DOHH2 (cell line): ENCODE data around the gene BARX1.

Experiments used
- EZH2phosphoT487 ChIP-seq: fragments of 200-600 bp; sonication (generic); IDR thresholded peaks from 2 replicates; pipeline ENCODE4 v1.6.1; 2017; ENCODE audit warnings: borderline replicate concordance, mild to moderate bottlenecking, antibody characterized with exemption, low read length, moderate library complexity, mixed read lengths
- TF ChIP-seq, protein P1 (sequence below): fragments of 200-600 bp; sonication (generic); IDR thresholded peaks from one replicate; pipeline ENCODE4 v1.5.1; 2014; ENCODE audit warnings: antibody characterized with exemption, mild to moderate bottlenecking, low read depth, low read length; ENCODE audit not compliant: poor library complexity, severe bottlenecking

DNA sequence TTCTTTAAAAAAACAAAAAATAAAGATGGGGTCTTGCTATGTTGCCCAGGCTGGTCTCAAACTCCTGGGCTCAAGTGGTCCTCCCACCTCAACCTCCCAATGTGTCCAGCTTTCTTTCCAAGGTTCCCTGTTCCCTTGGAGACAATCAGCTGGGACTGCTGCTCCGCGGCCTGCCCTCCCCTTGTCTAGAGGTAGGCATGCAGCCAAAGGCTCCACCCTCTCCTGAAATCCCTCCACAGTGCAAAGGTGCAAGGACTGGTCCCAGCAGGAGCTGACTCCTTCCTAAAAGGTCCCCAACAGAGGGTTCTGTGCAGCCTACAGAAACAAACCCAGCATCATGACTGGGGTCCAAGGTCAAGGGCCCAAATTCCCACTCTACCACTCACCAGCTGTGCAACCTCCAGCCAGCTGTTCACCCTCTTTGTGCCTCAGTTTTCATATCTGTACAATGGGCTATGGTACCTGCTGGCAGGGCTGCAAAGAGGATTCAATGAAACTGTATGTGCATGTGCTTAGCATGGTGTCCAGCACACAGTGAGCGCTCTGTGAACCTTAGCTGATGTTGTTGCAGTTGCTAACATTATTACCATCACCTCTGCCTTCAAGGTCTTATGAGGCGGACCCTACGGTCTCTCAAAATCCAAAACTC is 47.5 kb downstream of the BARX1 start:
- TF ChIP-seq, protein P1, sequence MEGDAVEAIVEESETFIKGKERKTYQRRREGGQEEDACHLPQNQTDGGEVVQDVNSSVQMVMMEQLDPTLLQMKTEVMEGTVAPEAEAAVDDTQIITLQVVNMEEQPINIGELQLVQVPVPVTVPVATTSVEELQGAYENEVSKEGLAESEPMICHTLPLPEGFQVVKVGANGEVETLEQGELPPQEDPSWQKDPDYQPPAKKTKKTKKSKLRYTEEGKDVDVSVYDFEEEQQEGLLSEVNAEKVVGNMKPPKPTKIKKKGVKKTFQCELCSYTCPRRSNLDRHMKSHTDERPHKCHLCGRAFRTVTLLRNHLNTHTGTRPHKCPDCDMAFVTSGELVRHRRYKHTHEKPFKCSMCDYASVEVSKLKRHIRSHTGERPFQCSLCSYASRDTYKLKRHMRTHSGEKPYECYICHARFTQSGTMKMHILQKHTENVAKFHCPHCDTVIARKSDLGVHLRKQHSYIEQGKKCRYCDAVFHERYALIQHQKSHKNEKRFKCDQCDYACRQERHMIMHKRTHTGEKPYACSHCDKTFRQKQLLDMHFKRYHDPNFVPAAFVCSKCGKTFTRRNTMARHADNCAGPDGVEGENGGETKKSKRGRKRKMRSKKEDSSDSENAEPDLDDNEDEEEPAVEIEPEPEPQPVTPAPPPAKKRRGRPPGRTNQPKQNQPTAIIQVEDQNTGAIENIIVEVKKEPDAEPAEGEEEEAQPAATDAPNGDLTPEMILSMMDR: no peak
- no peak for TF ChIP-seq EZH2phosphoT487
